ENCODE measurements around the gene EGFL8. TPM values are rescaled to one million over a fixed set of nuclear protein-coding genes. Genes with fewer than 3 reads are reported as not detected.
A peak's percentile ranks its signal among the peaks of the same experiment; 100 is the strongest.

Gene EGFL8
- total RNA-seq, 6 experiments from 2014 or later, result 3.5 to 4.4 (median 3.7) TPM

- Mint-ChIP-seq H3K27ac (peak within 1 kb of the TSS; percentile 99), H3K9me3 (no peaks in the 10 kb centered on the region), H3K36me3 (ENCODE audit: low read depth) (peaks cover 22% of the 10 kb centered on the region), H3K4me1 (ENCODE audit: low read depth) (peaks cover 76% of the 10 kb centered on the region), H3K4me3 (peak within 1 kb of the TSS; percentile 96), H3K27me3 (ENCODE audit: insufficient read depth) (peaks cover 3% of the 10 kb centered on the region; the same call in 1 of the 2 replicates)
- no peak for TF ChIP-seq CTCF (IDR thresholded peaks at IDR 0.05)
- DNase-seq, result peak; percentile 98
Observed at GRCh38 chr6:32175711-32176475, 11.5 kb downstream of the EGFL8 start, which contains the start of gene AGPAT1. Gene AGPAT1 (minus strand): TSS chr6:32176084. CDS start chr6:32171496, 4,588 bp downstream.

- Mint-ChIP-seq H3K4me1 (ENCODE audit: low read depth) (peaks cover 69% of the 10 kb centered on the region), H3K36me3 (ENCODE audit: low read depth) (peaks cover 15% of the 10 kb centered on the region), H3K27ac (peak overlapping the region; percentile 99), H3K4me3 (peak overlapping the region; percentile 96), H3K27me3 (ENCODE audit: insufficient read depth) (no peaks in the 10 kb centered on the region; the same call in 1 of the 2 replicates), H3K9me3 (no peaks in the 10 kb centered on the region)
- TF ChIP-seq CTCF (IDR thresholded peaks at IDR 0.05), result no peak
- DNase-seq, result peak; percentile 44
Observed at GRCh38 chr6:32176476-32177182, 12.2 kb downstream of the EGFL8 start.

GRCh38 chr6:32177183-32177787, 12.9 kb downstream of the EGFL8 start:
- DNase-seq, result no peak
- TF ChIP-seq CTCF (IDR thresholded peaks at IDR 0.05), result no peak
- Mint-ChIP-seq H3K4me3 (peak overlapping the region; percentile 96), H3K36me3 (ENCODE audit: low read depth) (peaks cover 15% of the 10 kb centered on the region), H3K27ac (peak overlapping the region; percentile 99), H3K9me3 (no peaks in the 10 kb centered on the region), H3K27me3 (ENCODE audit: insufficient read depth) (no peaks in the 10 kb centered on the region; the same call in 1 of the 2 replicates), H3K4me1 (ENCODE audit: low read depth) (peaks cover 67% of the 10 kb centered on the region)

- Mint-ChIP-seq H3K4me1 (ENCODE audit: low read depth) (peaks cover 63% of the 10 kb centered on the region), H3K27me3 (ENCODE audit: insufficient read depth) (no peaks in the 10 kb centered on the region; the same call in 1 of the 2 replicates), H3K27ac (peak within 1 kb of the TSS; percentile 99), H3K4me3 (peak within 1 kb of the TSS; percentile 96), H3K36me3 (ENCODE audit: low read depth) (peaks cover 15% of the 10 kb centered on the region), H3K9me3 (no peaks in the 10 kb centered on the region)
- peak; percentile 100 for DNase-seq
- TF ChIP-seq CTCF (IDR thresholded peaks at IDR 0.05), result no peak
Observed at GRCh38 chr6:32177788-32178546, 13.6 kb downstream of the EGFL8 start, which contains the start of gene RNF5. Gene RNF5 (plus strand): TSS chr6:32178405. CDS start chr6:32178512, 107 bp downstream.

All from HFFc6 (cell line).